HCT116 (cell line): ENCODE measurements around the gene MFAP2. TPM values are rescaled to one million over a fixed set of nuclear protein-coding genes. Genes with fewer than 3 reads are reported as not detected.
A peak's percentile ranks its signal among the peaks of the same experiment; 100 is the strongest.

ENCODE experiments used
- ATAC-seq: fragments of 200-7000 bp; cut with Tn5 transposase; 2 replicates; pipeline ENCODE4 v1.9.1; 2020; ENCODE audit warnings: mild to moderate bottlenecking, moderate library complexity
- BruUV-seq: library from RNA; stranded (reverse); fragments of 400-500 nt; replicated peaks from 2 replicates; lab custom pipeline; 2021; lab: Mats Ljungman, UMichigan
- CTCF ChIA-PET: fragments of 300-600 bp; sonication (Branson Sonifier 250); formaldehyde crosslinking; loops from one replicate; lab custom pipeline; 2021; ENCODE audit warnings: antibody characterized with exemption; lab: Charles Lee
- POLR2A ChIA-PET: fragments of 300-600, 350-600 bp; sonication (Branson Sonifier 250); formaldehyde crosslinking; loops from one replicate; lab custom pipeline; 2021; ENCODE audit warnings: antibody characterized with exemption; lab: Charles Lee
- RAD21 ChIA-PET, 2 experiments: fragments of 300-600 bp; sonication (Branson Sonifier 250); formaldehyde crosslinking; loops; one replicate each; lab custom pipeline; 2023; ENCODE audit warnings: low total read pairs in 2 of 2; ENCODE audit not compliant: uncharacterized antibody in 2 of 2, unreplicated experiment in 2 of 2, low non-redundant PET in 1 of 2; lab: Charles Lee
- DNase-seq: peaks from one replicate; pipeline ENCODE4 v3.0.0-alpha.2; 2010; ENCODE audit warnings: low read depth, low spot score
- H2AFZ ChIP-seq: fragments of 200-600 bp; shearing (Covaris generic), sonication (generic); 2 replicates; pipeline ENCODE4 v1.6.1; 2017; ENCODE audit warnings: low read depth, mixed run types, mixed read lengths, antibody characterized with exemption, low read length; ENCODE audit not compliant: poor library complexity, severe bottlenecking
- H3K27ac ChIP-seq: 2 replicates; pipeline ENCODE4 v1.5.1; 2012; ENCODE audit warnings: low read depth, low read length
- H3K27me3 ChIP-seq: fragments of 200-600 bp; sonication (generic); 2 replicates; pipeline ENCODE4 v1.6.1; 2016; ENCODE audit warnings: mixed run types, low read length, mixed read lengths; ENCODE audit not compliant: insufficient read depth
- H3K36me3 ChIP-seq, 2 experiments: fragments of 200-500 bp in 1 of 2; fragments of 200-600 bp in 1 of 2; sonication (Bioruptor generic) in 1 of 2; sonication (generic) in 1 of 2; 2 replicates each; pipeline versions ENCODE4 v1.5.1 to v1.6.1; 2014 to 2016; ENCODE audit warnings: low read length in 2 of 2, inconsistent platforms in 1 of 2, mixed read lengths in 1 of 2, mixed run types in 1 of 2; ENCODE audit not compliant: insufficient read depth in 2 of 2, control insufficient read depth in 1 of 2
- H3K4me1 ChIP-seq, 2 experiments: fragments of 200-600 bp in 1 of 2; sonication (generic) in 1 of 2; 2 replicates each; pipeline versions ENCODE4 v1.5.1 to v1.6.1; 2012 to 2017; ENCODE audit warnings: low read length in 2 of 2, inconsistent platforms in 1 of 2, mild to moderate bottlenecking in 1 of 2, mixed read lengths in 1 of 2, mixed run types in 1 of 2, moderate library complexity in 1 of 2; ENCODE audit not compliant: insufficient read depth in 2 of 2, control insufficient read depth in 1 of 2
- H3K4me2 ChIP-seq: fragments of 200-600 bp; sonication (generic); 2 replicates; pipeline ENCODE4 v1.6.1; 2017; ENCODE audit warnings: mixed run types, low read length, mixed read lengths
- H3K4me3 ChIP-seq, 2 experiments: fragments of 200-600 bp in 1 of 2; sonication (generic) in 1 of 2; replicated peaks in 1 of 2; 2 replicates each; pipeline ENCODE4 v1.5.1; 2011 to 2016; ENCODE audit warnings: low read length in 2 of 2, control low read depth in 1 of 2, low read depth in 1 of 2, mild to moderate bottlenecking in 1 of 2, mixed read lengths in 1 of 2, mixed run types in 1 of 2
- H3K79me2 ChIP-seq: fragments of 200-600 bp; sonication (generic); 2 replicates; pipeline ENCODE4 v1.6.1; 2017; ENCODE audit warnings: mild to moderate bottlenecking, mixed run types, low read length, moderate library complexity, mixed read lengths; ENCODE audit not compliant: insufficient read depth
- H3K9ac ChIP-seq: fragments of 200-600 bp; sonication (generic); 2 replicates; pipeline ENCODE4 v1.6.1; 2016; ENCODE audit warnings: low read length, mixed read lengths
- H3K9me2 ChIP-seq: fragments of 200-600 bp; sonication (generic), shearing (Covaris generic); 2 replicates; pipeline ENCODE4 v1.6.1; 2017; ENCODE audit warnings: mixed run types, mild to moderate bottlenecking, moderate library complexity; ENCODE audit not compliant: insufficient read depth
- H3K9me3 ChIP-seq, 2 experiments: fragments of 200-500 bp in 1 of 2; fragments of 200-600 bp in 1 of 2; sonication (Bioruptor generic) in 1 of 2; sonication (generic) in 1 of 2; 2 replicates each; pipeline ENCODE4 v1.6.1; 2014 to 2017; ENCODE audit warnings: low read length in 2 of 2, mixed read lengths in 2 of 2, inconsistent platforms in 1 of 2, low read depth in 1 of 2, mild to moderate bottlenecking in 1 of 2, mixed run types in 1 of 2, moderate library complexity in 1 of 2; ENCODE audit not compliant: control insufficient read depth in 1 of 2, insufficient read depth in 1 of 2
- H4K20me1 ChIP-seq: fragments of 200-600 bp; sonication (generic), shearing (Covaris generic); 2 replicates; pipeline ENCODE4 v1.6.1; 2017; ENCODE audit warnings: mixed run types, mild to moderate bottlenecking, moderate library complexity; ENCODE audit not compliant: insufficient read depth
- JUND ChIP-seq: IDR thresholded peaks from 2 replicates; pipeline ENCODE4 v1.6.1; 2012
- ZFX ChIP-seq: fragments of 450-650 bp; IDR thresholded peaks from 2 replicates; pipeline ENCODE4 v1.6.1; 2017
- intact Hi-C: fragments of 100-400 bp; cut with micrococcal nuclease; formaldehyde crosslinking; loops from 2 replicates; pipeline ENCODE4 v1.10.0; 2022
- total RNA-seq: library from RNA; stranded (reverse); gene quantifications from one replicate; pipeline ENCODE4 v1.2.1, GENCODE V29; 2021; ENCODE audit not compliant: unreplicated experiment
- TF ChIP-seq, protein P1 (sequence below), 3 experiments: fragments of 200-600 bp in 1 of 3; sonication (generic) in 1 of 3; IDR thresholded peaks in 2 of 3; conservative IDR thresholded peaks in 1 of 3; 2 replicates each; pipeline ENCODE4 v1.5.1; 2012 to 2017; ENCODE audit warnings: low read depth in 2 of 3, low read length in 2 of 3, antibody characterized with exemption in 1 of 3, borderline replicate concordance in 1 of 3, control low read depth in 1 of 3, mild to moderate bottlenecking in 1 of 3, mixed read lengths in 1 of 3, mixed run types in 1 of 3, moderate library complexity in 1 of 3; ENCODE audit not compliant: insufficient read depth in 1 of 3

MFAP2 gene
- total RNA-seq, 1 experiment from 2014 or later: 63.1 TPM

- Histone ChIP-seq H3K9me2 (no peaks in the 10 kb centered on the region), H3K27me3 (no peaks in the 10 kb centered on the region), H2AFZ (no peak overlapping the region), H3K27ac (peak overlapping the region; percentile 73), H3K4me3 (peak overlapping the region in 1 of 2 experiments; percentile 79; a peak in 2 of 4 replicates), H3K79me2 (peaks cover 30% of the 10 kb centered on the region; the same call in 1 of the 2 replicates), H4K20me1 (no peaks in the 10 kb centered on the region), H3K4me1 (peaks cover 19 to 48% of the 10 kb centered on the region in 2 experiments), H3K36me3 (peaks cover 0 to 5% of the 10 kb centered on the region in 2 experiments; a peak in 1 of 4 replicates), H3K9ac (peak overlapping the region; percentile 94), H3K9me3 (no peaks in the 10 kb centered on the region), H3K4me2 (peak overlapping the region; percentile 79)
- ChIA-PET RAD21 (no interaction called here), POLR2A (interaction anchor here (1.2 to 1.4 kb wide), 2 partner anchors 15 to 18 kb away, joined by 3 read pairs; no protein-coding TSS in a partner anchor), CTCF (interaction anchor here (1.6 kb wide), 1 partner anchor 17 kb away, joined by 8 read pairs; no protein-coding TSS in a partner anchor)
- ATAC-seq: 0 out of 2 replicates have a peak, but pooled peaks have one; percentile 3
- DNase-seq: no peak
- intact Hi-C loops: no loop called here
- no TSS peak for BruUV-seq
- TF ChIP-seq JUND: no peak
These were observed 939 bp upstream of the MFAP2 start for GRCh38 chr1:16981269-16981849.

GRCh38 chr1:16979475-16980327 lies 719 bp downstream of the MFAP2 start:
- Histone ChIP-seq H3K36me3 (peaks cover 0 to 5% of the 10 kb centered on the region in 2 experiments; a peak in 2 of 4 replicates), H2AFZ (no peak overlapping the region), H3K9me3 (no peaks in the 10 kb centered on the region), H3K79me2 (peaks cover 30% of the 10 kb centered on the region; the same call in 1 of the 2 replicates), H3K4me1 (peaks cover 17 to 40% of the 10 kb centered on the region in 2 experiments), H3K27ac (peak overlapping the region; percentile 73), H3K9me2 (no peaks in the 10 kb centered on the region), H4K20me1 (no peaks in the 10 kb centered on the region), H3K27me3 (no peaks in the 10 kb centered on the region), H3K9ac (peak overlapping the region; percentile 94), H3K4me2 (peak overlapping the region; percentile 79), H3K4me3 (peak overlapping the region; percentile 77 to 79)
- DNase-seq: no peak
- ChIA-PET POLR2A (interaction anchor here (1.4 kb wide), 1 partner anchor 13 kb away, joined by 3 read pairs; no protein-coding TSS in a partner anchor), RAD21 (no interaction called here), CTCF (interaction anchor here (0.9 to 1.6 kb wide), 3 partner anchors 16 to 359 kb away, joined by 3 to 8 read pairs (median 3); no protein-coding TSS in a partner anchor)
- BruUV-seq: no TSS peak
- intact Hi-C loops: no loop called here
- ATAC-seq: peak; percentile 31
- TF ChIP-seq, protein P1, sequence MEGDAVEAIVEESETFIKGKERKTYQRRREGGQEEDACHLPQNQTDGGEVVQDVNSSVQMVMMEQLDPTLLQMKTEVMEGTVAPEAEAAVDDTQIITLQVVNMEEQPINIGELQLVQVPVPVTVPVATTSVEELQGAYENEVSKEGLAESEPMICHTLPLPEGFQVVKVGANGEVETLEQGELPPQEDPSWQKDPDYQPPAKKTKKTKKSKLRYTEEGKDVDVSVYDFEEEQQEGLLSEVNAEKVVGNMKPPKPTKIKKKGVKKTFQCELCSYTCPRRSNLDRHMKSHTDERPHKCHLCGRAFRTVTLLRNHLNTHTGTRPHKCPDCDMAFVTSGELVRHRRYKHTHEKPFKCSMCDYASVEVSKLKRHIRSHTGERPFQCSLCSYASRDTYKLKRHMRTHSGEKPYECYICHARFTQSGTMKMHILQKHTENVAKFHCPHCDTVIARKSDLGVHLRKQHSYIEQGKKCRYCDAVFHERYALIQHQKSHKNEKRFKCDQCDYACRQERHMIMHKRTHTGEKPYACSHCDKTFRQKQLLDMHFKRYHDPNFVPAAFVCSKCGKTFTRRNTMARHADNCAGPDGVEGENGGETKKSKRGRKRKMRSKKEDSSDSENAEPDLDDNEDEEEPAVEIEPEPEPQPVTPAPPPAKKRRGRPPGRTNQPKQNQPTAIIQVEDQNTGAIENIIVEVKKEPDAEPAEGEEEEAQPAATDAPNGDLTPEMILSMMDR (IDR thresholded peaks at IDR 0.05 in 2 of 3, conservative IDR thresholded peaks at IDR 0.05 in 1 of 3; ENCODE audit: borderline replicate concordance in 1 of 3, insufficient read depth in 1 of 3, low read depth in 2 of 3, low read length in 2 of 3): no peak
- peak; percentile 2; the same call in 1 of the 2 replicates for TF ChIP-seq ZFX
- TF ChIP-seq, all 23 proteins: peak for 1
